ENCODE measurements around the gene UCHL5.

DNA sequence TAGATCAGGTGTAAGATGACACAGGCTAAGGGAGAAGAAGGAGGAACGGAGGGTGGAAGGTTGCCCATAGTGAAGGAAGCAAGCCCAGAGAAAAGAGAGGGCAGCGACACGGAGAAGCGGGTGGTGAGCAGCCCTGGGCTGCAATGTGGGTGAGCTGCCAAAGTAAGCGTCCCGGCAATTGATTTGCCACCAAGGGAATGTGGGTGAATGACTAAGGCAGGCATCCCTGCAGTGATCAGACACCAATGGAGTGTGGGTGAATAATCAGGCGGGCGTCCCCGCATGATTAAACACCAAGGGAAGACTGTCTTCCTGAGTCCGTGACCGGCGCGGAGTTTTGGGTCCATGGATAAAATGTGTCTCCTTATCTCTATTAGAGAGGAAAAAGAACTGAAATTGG is 79.6 kb downstream of the UCHL5 start:
- TF ChIP-seq, protein P1, sequence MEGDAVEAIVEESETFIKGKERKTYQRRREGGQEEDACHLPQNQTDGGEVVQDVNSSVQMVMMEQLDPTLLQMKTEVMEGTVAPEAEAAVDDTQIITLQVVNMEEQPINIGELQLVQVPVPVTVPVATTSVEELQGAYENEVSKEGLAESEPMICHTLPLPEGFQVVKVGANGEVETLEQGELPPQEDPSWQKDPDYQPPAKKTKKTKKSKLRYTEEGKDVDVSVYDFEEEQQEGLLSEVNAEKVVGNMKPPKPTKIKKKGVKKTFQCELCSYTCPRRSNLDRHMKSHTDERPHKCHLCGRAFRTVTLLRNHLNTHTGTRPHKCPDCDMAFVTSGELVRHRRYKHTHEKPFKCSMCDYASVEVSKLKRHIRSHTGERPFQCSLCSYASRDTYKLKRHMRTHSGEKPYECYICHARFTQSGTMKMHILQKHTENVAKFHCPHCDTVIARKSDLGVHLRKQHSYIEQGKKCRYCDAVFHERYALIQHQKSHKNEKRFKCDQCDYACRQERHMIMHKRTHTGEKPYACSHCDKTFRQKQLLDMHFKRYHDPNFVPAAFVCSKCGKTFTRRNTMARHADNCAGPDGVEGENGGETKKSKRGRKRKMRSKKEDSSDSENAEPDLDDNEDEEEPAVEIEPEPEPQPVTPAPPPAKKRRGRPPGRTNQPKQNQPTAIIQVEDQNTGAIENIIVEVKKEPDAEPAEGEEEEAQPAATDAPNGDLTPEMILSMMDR (IDR thresholded peaks at IDR 0.05), result no peak
- TF ChIP-seq EP300 (IDR thresholded peaks at IDR 0.05) (no peak), POLR2AphosphoS5 (IDR thresholded peaks at IDR 0.05) (no peak)

Data from suprapubic skin (tissue), 4 donors.